ENCODE measurements around the gene PIK3R5. TPM values are rescaled to one million over a fixed set of nuclear protein-coding genes. Genes with fewer than 3 reads are reported as not detected.

Gene PIK3R5
- total RNA-seq, 2 experiments from 2014 or later = 27.9 to 32.6 TPM

DNA sequence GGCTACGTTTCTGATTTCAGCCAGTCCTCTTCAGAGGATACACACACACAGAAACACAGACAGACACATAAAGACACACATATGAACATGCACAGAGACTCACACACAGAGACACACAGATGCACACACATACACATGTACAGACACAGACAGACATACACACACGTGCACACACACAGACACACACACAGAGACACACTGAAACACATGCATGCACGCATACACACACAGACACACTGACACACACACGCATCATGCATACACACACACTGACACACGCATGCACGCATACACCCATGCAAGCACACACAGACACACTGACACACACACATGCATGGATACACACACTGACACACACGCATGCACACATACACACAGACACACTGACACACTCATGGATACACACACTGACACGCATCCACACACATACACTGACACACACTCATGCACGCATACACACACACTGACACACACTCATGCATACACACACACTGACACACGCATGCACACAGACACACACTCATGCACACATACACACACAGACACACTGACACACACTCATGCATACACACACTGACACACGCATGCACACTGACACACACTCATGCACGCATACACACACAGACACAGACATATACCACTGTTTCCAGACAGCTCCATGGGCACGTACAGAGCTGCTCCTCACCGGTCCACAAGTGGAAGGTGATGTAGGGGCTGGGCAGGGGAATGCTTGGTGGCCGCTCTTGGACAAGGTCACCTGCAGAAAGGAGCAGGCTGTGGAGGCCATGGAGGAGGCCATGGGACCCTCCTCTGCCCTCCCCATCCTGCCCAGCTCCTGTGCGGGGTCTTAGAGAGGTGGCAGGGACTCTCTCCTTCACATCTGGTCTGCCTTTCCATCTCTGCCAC, 136.2 kb downstream of the PIK3R5 start:
- H3K9me3 Mint-ChIP-seq = peaks cover 1% of the 10 kb centered on the region
- no peaks in the 10 kb centered on the region for H3K4me1 Mint-ChIP-seq
- no peaks in the 10 kb centered on the region for H3K27me3 Mint-ChIP-seq
- no peak overlapping the region for H3K4me3 Mint-ChIP-seq
- DNase-seq = no peak
- no peaks in the 10 kb centered on the region for H3K36me3 Mint-ChIP-seq
- H3K27ac Mint-ChIP-seq = no peak overlapping the region

Other genes starting within 250 kb of the PIK3R5 start
- gene CCDC42, start 220.9 kb downstream of the PIK3R5 start, total RNA-seq = under 1 TPM; 0.16 to 0.41 TPM
- gene SPDYE4, start 207.2 kb downstream of the PIK3R5 start, total RNA-seq = not detected
- gene MFSD6L, start 166.3 kb downstream of the PIK3R5 start, total RNA-seq = not detected
- 1 to 10 TPM in 1 of 2 experiments, under 1 TPM in 1; 0.88 to 1.0 TPM for gene PIK3R6, start 98.0 kb downstream of the PIK3R5 start, total RNA-seq
- under 1 TPM; 0.43 to 0.54 TPM for gene NTN1, start 55.8 kb upstream of the PIK3R5 start, total RNA-seq